ENCODE data around the gene LRIG1.

LRIG1 gene

GRCh38 chr3:66443118-66443803 is 57.6 kb downstream of the LRIG1 start:
- no peak for TF ChIP-seq CTCF (IDR thresholded peaks at IDR 0.05; ENCODE audit: insufficient read depth, low read length, poor library complexity, severe bottlenecking)
- peaks cover 2% of the 10 kb centered on the region for H3K36me3 ChIP-seq (ENCODE audit: control insufficient read depth, insufficient read depth, low read length)
- no peak for DNase-seq (ENCODE audit: extremely low read depth, insufficient read length)
- H3K27me3 ChIP-seq (replicated peaks; ENCODE audit: control insufficient read depth, insufficient read depth, low read length) = no peaks in the 10 kb centered on the region
- H3K4me3 ChIP-seq (replicated peaks; ENCODE audit: low read depth, low read length) = no peak overlapping the region

GRCh38 chr3:66442254-66443117 is 58.3 kb downstream of the LRIG1 start:
- no peak for TF ChIP-seq CTCF (IDR thresholded peaks at IDR 0.05; ENCODE audit: insufficient read depth, low read length, poor library complexity, severe bottlenecking)
- Histone ChIP-seq H3K27me3 (replicated peaks; ENCODE audit: control insufficient read depth, insufficient read depth, low read length) (no peaks in the 10 kb centered on the region), H3K4me3 (replicated peaks; ENCODE audit: low read depth, low read length) (no peak overlapping the region), H3K36me3 (ENCODE audit: control insufficient read depth, insufficient read depth, low read length) (peaks cover 2% of the 10 kb centered on the region)
- DNase-seq (ENCODE audit: extremely low read depth, insufficient read length) = no peak

- Histone ChIP-seq H3K36me3 (ENCODE audit: control insufficient read depth, insufficient read depth, low read length) (peaks cover 2% of the 10 kb centered on the region), H3K27me3 (replicated peaks; ENCODE audit: control insufficient read depth, insufficient read depth, low read length) (no peaks in the 10 kb centered on the region), H3K4me3 (replicated peaks; ENCODE audit: low read depth, low read length) (no peak overlapping the region)
- DNase-seq (ENCODE audit: extremely low read depth, insufficient read length) = no peak
- no peak for TF ChIP-seq CTCF (IDR thresholded peaks at IDR 0.05; ENCODE audit: insufficient read depth, low read length, poor library complexity, severe bottlenecking)
These were observed 59.1 kb downstream of the LRIG1 start for GRCh38 chr3:66441692-66442091.

GRCh38 chr3:66441129-66441528 is 59.7 kb downstream of the LRIG1 start:
- Histone ChIP-seq H3K4me3 (replicated peaks; ENCODE audit: low read depth, low read length) (no peak overlapping the region), H3K36me3 (ENCODE audit: control insufficient read depth, insufficient read depth, low read length) (peaks cover 2% of the 10 kb centered on the region), H3K27me3 (replicated peaks; ENCODE audit: control insufficient read depth, insufficient read depth, low read length) (no peaks in the 10 kb centered on the region)
- no peak for DNase-seq (ENCODE audit: extremely low read depth, insufficient read length)
- TF ChIP-seq CTCF (IDR thresholded peaks at IDR 0.05; ENCODE audit: insufficient read depth, low read length, poor library complexity, severe bottlenecking) = no peak

- Histone ChIP-seq H3K36me3 (ENCODE audit: control insufficient read depth, insufficient read depth, low read length) (peaks cover 2% of the 10 kb centered on the region), H3K27me3 (replicated peaks; ENCODE audit: control insufficient read depth, insufficient read depth, low read length) (no peaks in the 10 kb centered on the region), H3K4me3 (replicated peaks; ENCODE audit: low read depth, low read length) (no peak overlapping the region)
- DNase-seq (ENCODE audit: extremely low read depth, insufficient read length) = peak; percentile 15
- TF ChIP-seq CTCF (IDR thresholded peaks at IDR 0.05; ENCODE audit: insufficient read depth, low read length, poor library complexity, severe bottlenecking) = no peak
These were observed 61.0 kb downstream of the LRIG1 start for GRCh38 chr3:66439666-66440344.

Measured in GM06990 (cell line).